Ishikawa (cell line): Measurements from ENCODE around the gene LCE3C.

Experiments
- REST ChIP-seq: IDR thresholded peaks from 2 replicates; pipeline ENCODE4 v1.6.1; 2012; ENCODE audit warnings: low read depth, mild to moderate bottlenecking
- TAF1 ChIP-seq: IDR thresholded peaks from 2 replicates; pipeline ENCODE4 v1.6.1; 2012; ENCODE audit warnings: low read depth, mild to moderate bottlenecking
- YY1 ChIP-seq: IDR thresholded peaks from 2 replicates; pipeline ENCODE4 v1.6.1; 2012; ENCODE audit warnings: low read depth

- no peak for TF ChIP-seq REST
- no peak for TF ChIP-seq YY1
- TF ChIP-seq TAF1, result no peak
Observed at GRCh38 chr1:152643945-152644344, 43.9 kb downstream of the LCE3C start.
